SK-N-MC (cell line): ENCODE results near the gene SLC4A8.

Experiments
- EZH2 ChIP-seq: fragments of 200-600 bp; sonication (generic); IDR thresholded peaks from one replicate; pipeline ENCODE4 v1.6.1; 2017; ENCODE audit warnings: antibody characterized with exemption
- FOXP2 ChIP-seq: optimal IDR thresholded peaks from 2 replicates; pipeline ENCODE3; 2011; ENCODE audit warnings: mild to moderate bottlenecking, moderate library complexity; ENCODE audit not compliant: insufficient read depth; ENCODE audit errors: extremely low read length, control extremely low read depth
- POLR2AphosphoS5 ChIP-seq: IDR thresholded peaks from 2 replicates; pipeline ENCODE4 v1.6.1; 2012; ENCODE audit warnings: mild to moderate bottlenecking, low read depth, low read length, borderline replicate concordance

GRCh38 chr12:51460519-51460918, 35.9 kb downstream of the SLC4A8 start:
- TF ChIP-seq EZH2: no peak
- no peak for TF ChIP-seq POLR2AphosphoS5
- TF ChIP-seq FOXP2: no peak
